Smooth muscle cell (in vitro differentiated cells): Measurements from ENCODE around the gene RHBDL2. TPM values are rescaled to one million over a fixed set of nuclear protein-coding genes. Genes with fewer than 3 reads are reported as not detected.

Experiments
- DNase-seq: peaks from one replicate; lab custom pipeline; 2025; ENCODE audit not compliant: unreplicated experiment; lab: John Stamatoyannopoulos, UW
- H2AFZ ChIP-seq: fragments of 200-600 bp; sonication (generic); 2 replicates; pipeline ENCODE4 v1.6.0; 2016; ENCODE audit warnings: antibody characterized with exemption, low read depth, mild to moderate bottlenecking
- H3F3A ChIP-seq: fragments of 200-600 bp; sonication (generic); 2 replicates; pipeline ENCODE4 v1.6.0; 2017; ENCODE audit warnings: antibody characterized with exemption, low read depth
- H3K27ac ChIP-seq: fragments of 200-600 bp; sonication (generic); 2 replicates; pipeline ENCODE4 v1.5.1; 2016; ENCODE audit warnings: low read depth, mild to moderate bottlenecking
- H3K27me3 ChIP-seq: fragments of 200-600 bp; sonication (generic); 2 replicates; pipeline ENCODE4 v1.6.1; 2016; ENCODE audit warnings: low read depth, mild to moderate bottlenecking
- H3K36me3 ChIP-seq: fragments of 200-600 bp; sonication (generic); 2 replicates; pipeline ENCODE4 v1.5.1; 2016; ENCODE audit warnings: low read depth
- H3K4me1 ChIP-seq: fragments of 200-600 bp; sonication (generic); 2 replicates; pipeline ENCODE4 v1.5.1; 2016; ENCODE audit warnings: low read depth
- H3K4me2 ChIP-seq: fragments of 200-600 bp; sonication (generic); 2 replicates; pipeline ENCODE4 v1.6.0; 2016; ENCODE audit warnings: mild to moderate bottlenecking
- H3K4me3 ChIP-seq: fragments of 200-600 bp; sonication (generic); 2 replicates; pipeline ENCODE4 v1.5.1; 2016; ENCODE audit warnings: mild to moderate bottlenecking
- H3K79me2 ChIP-seq: fragments of 200-600 bp; sonication (generic); 2 replicates; pipeline ENCODE4 v1.6.0; 2016; ENCODE audit warnings: low read depth, mild to moderate bottlenecking
- H3K9ac ChIP-seq: fragments of 200-600 bp; sonication (generic); 2 replicates; pipeline ENCODE4 v1.6.0; 2016; ENCODE audit warnings: low read depth
- H3K9me3 ChIP-seq: fragments of 200-600 bp; sonication (generic); replicated peaks from 2 replicates; pipeline ENCODE4 v1.5.1; 2016; ENCODE audit warnings: low read depth
- H4K20me1 ChIP-seq: fragments of 200-600 bp; sonication (generic); 2 replicates; pipeline ENCODE4 v1.6.0; 2016; ENCODE audit warnings: low read depth
- WGBS: methylation state at CpG from one replicate; pipeline ENCODE4 v1.1.7; 2016; ENCODE audit warnings: low lambda C conversion rate; 5-methylcytosine and 5-hydroxymethylcytosine counted together
- polyA plus RNA-seq: library from polyadenylated mRNA; unstranded; fragments of >200 nt; fragmentation: Nextera tagmentation; extraction: Ambion mirVana; gene quantifications from 2 replicates; pipeline ENCODE4 v1.2.1, GENCODE V29; 2016
- total RNA-seq: library from RNA; depleted of rRNA; stranded (reverse); fragments of >200 nt; gene quantifications from 2 replicates; pipeline ENCODE4 v1.2.3, GENCODE V29; 2014
- TF ChIP-seq, protein P1 (sequence below): fragments of 200-600 bp; sonication (generic); IDR thresholded peaks from 2 replicates; pipeline ENCODE4 v1.5.1; 2017; ENCODE audit warnings: borderline replicate concordance, mild to moderate bottlenecking, antibody characterized with exemption; ENCODE audit not compliant: insufficient read depth, poor library complexity, severe bottlenecking

The RHBDL2 gene
- total and polyA plus RNA-seq, 2 experiments from 2014 or later = not detected

DNA sequence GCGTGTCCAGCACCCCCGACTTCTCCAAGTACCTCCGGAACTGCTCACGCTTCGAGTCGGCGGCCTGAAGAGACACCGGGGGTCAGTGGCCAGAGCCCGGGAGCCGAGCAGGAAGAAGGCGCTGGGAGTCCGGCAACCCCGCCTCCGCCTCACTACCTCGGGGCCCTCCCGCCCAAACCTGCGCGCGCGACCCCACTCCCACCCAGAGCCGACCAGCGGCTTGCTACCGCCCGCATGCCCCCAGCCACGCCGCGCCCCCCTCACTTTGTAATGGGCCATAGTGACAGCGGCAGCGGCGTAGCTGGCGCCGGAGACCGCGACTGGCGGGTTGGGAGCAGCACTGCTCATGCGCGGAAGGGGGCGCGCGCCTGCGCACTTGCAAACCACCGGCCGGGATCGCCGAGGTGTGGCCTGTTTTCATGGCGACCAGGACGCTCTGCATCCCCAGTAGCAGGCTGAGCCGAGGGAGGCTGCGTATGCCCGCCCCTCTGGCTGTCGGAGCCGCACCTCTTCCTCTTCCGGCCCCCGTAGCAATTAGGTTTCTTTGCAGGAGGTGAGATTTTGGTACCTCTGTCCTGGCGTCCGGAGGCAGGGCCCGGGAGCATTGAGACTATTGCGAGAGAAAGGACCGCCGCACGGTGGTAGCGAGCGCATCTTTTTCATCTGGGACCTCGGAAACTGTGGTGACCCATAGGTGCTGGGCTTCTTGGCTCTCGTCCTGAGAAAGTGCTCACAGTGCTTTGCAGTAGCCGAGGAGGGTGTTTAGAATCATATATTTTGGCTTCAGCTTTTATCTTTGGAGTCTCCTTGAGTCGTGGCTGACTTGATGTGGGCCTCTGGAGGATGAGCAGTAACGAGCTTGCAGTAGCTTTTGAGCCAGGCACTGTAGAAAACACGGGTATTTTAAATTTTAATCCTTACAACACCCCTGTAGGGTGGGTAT is 68.3 kb downstream of the RHBDL2 start, which contains the start of gene MYCBP:
Gene MYCBP (minus strand): TSS at position 322 of the 943 bp plus-strand sequence. CDS start 43 bp downstream, at position 279.
- peak within 1 kb of the TSS; percentile 93 for H3K4me2 ChIP-seq
- peak within 1 kb of the TSS; percentile 14 for H3K27ac ChIP-seq
- H3K27me3 ChIP-seq = no peaks in the 10 kb centered on the region
- peak within 1 kb of the TSS; percentile 82 for H3K4me3 ChIP-seq
- peak; percentile 89 for DNase-seq
- no peaks in the 10 kb centered on the region for H3K9me3 ChIP-seq
- no peaks in the 10 kb centered on the region for H3K36me3 ChIP-seq
- peak within 1 kb of the TSS; percentile 37 for H3K9ac ChIP-seq
- H3K79me2 ChIP-seq = peaks cover 20% of the 10 kb centered on the region
- H4K20me1 ChIP-seq = peaks cover 18% of the 10 kb centered on the region
- H3F3A ChIP-seq = no peaks in the 10 kb centered on the region
- H3K4me1 ChIP-seq = peaks cover 15% of the 10 kb centered on the region
- under 1% methylated on average over 69 of the region's 69 CpGs for WGBS
- TF ChIP-seq, protein P1, sequence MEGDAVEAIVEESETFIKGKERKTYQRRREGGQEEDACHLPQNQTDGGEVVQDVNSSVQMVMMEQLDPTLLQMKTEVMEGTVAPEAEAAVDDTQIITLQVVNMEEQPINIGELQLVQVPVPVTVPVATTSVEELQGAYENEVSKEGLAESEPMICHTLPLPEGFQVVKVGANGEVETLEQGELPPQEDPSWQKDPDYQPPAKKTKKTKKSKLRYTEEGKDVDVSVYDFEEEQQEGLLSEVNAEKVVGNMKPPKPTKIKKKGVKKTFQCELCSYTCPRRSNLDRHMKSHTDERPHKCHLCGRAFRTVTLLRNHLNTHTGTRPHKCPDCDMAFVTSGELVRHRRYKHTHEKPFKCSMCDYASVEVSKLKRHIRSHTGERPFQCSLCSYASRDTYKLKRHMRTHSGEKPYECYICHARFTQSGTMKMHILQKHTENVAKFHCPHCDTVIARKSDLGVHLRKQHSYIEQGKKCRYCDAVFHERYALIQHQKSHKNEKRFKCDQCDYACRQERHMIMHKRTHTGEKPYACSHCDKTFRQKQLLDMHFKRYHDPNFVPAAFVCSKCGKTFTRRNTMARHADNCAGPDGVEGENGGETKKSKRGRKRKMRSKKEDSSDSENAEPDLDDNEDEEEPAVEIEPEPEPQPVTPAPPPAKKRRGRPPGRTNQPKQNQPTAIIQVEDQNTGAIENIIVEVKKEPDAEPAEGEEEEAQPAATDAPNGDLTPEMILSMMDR = no peak
- peak within 1 kb of the TSS; percentile 86 for H2AFZ ChIP-seq

- Histone ChIP-seq H3K27ac (peak overlapping the region; percentile 14), H3K9ac (peak overlapping the region; percentile 37), H3K9me3 (no peaks in the 10 kb centered on the region), H3F3A (no peaks in the 10 kb centered on the region), H3K27me3 (no peaks in the 10 kb centered on the region), H3K79me2 (peaks cover 20% of the 10 kb centered on the region), H3K4me2 (peak overlapping the region; percentile 93), H3K4me1 (peaks cover 15% of the 10 kb centered on the region), H3K36me3 (no peaks in the 10 kb centered on the region), H4K20me1 (peaks cover 25% of the 10 kb centered on the region), H2AFZ (peak overlapping the region; percentile 45), H3K4me3 (peak overlapping the region; percentile 82)
- 6% methylated on average over 25 of the region's 25 CpGs for WGBS
- TF ChIP-seq, protein P1 = no peak
- no peak for DNase-seq
These were observed 69.1 kb downstream of the RHBDL2 start for GRCh38 chr1:38872401-38873026.

DNA sequence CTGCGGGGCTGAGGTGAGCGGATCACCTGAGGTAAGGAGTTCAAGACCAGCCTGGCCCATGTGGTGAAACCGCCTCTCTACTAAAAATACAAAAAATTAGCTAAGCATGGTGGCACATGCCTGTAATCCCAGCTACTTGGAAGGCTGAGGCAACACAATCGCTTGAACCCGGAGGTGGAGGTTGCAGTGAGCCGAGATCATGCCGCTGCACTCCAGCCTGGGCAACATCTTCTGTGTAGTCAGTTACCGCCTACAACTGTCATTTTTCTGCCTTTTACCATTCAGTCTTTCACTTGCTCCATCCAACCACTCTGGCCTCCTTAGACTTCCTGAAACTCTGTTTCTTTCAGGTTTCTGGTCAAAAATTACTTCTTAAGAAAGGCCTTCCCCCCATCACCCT is 70.6 kb downstream of the RHBDL2 start:
- Histone ChIP-seq H2AFZ (no peak overlapping the region), H3K4me2 (no peak overlapping the region), H3K9ac (no peak overlapping the region), H4K20me1 (peaks cover 27% of the 10 kb centered on the region), H3K36me3 (no peaks in the 10 kb centered on the region), H3K4me3 (no peak overlapping the region), H3K27me3 (no peaks in the 10 kb centered on the region), H3K27ac (no peak overlapping the region), H3K9me3 (no peaks in the 10 kb centered on the region), H3K4me1 (peaks cover 15% of the 10 kb centered on the region), H3K79me2 (peaks cover 26% of the 10 kb centered on the region), H3F3A (no peaks in the 10 kb centered on the region)
- no peak for DNase-seq
- TF ChIP-seq, protein P1 = no peak
- 96% methylated on average over 8 of the region's 8 CpGs for WGBS
